ENCODE results near the gene AFF3. TPM values are rescaled to one million over a fixed set of nuclear protein-coding genes. Genes with fewer than 3 reads are reported as not detected.

AFF3 gene
- total and polyA plus RNA-seq, 4 donors: 0.48 to 5.3 (median 2.3) TPM

GRCh38 chr2:99989905-99990304 is 152.5 kb downstream of the AFF3 start:
- Histone ChIP-seq H3K27me3 (ENCODE audit: control insufficient read depth in 4 of 4, insufficient read depth in 4 of 4, low read length in 3 of 4) (no peaks in the 10 kb centered on the region), H3K4me1 (ENCODE audit: control insufficient read depth in 4 of 4, insufficient read depth in 4 of 4, low read length in 3 of 4) (no peaks in the 10 kb centered on the region), H3K9ac (ENCODE audit: low read depth in 1 of 2, low read length in 2 of 2) (no peak overlapping the region), H3K27ac (ENCODE audit: low read depth in 1 of 2, low read length in 2 of 2) (no peak overlapping the region), H3K4me3 (ENCODE audit: low read depth in 1 of 3, low read length in 3 of 3) (no peak overlapping the region), H3K36me3 (ENCODE audit: control insufficient read depth in 4 of 4, insufficient read depth in 3 of 4, low read depth in 1 of 4, low read length in 3 of 4) (no peaks in the 10 kb centered on the region), H3K9me3 (ENCODE audit: control insufficient read depth in 4 of 4, low read length in 3 of 4) (no peaks in the 10 kb centered on the region)
- WGBS: 90% methylated on average over 3 of the region's 3 CpGs
- TF ChIP-seq HNF4G (IDR thresholded peaks at IDR 0.05) (no peak), EGR1 (IDR thresholded peaks at IDR 0.05; ENCODE audit: low read depth in 2 of 2) (no peak), ATF3 (IDR thresholded peaks at IDR 0.05) (no peak), YY1 (IDR thresholded peaks at IDR 0.05) (no peak), FOXA1 (IDR thresholded peaks at IDR 0.05) (no peak), MAX (IDR thresholded peaks at IDR 0.05) (no peak)
- no peak for DNase-seq (ENCODE audit: low spot score)

- no peaks in the 10 kb centered on the region for H3K27me3 ChIP-seq (ENCODE audit: control insufficient read depth in 4 of 4, insufficient read depth in 4 of 4, low read length in 3 of 4)
- WGBS: 87% methylated on average over 3 of the region's 3 CpGs
- no peak for DNase-seq (ENCODE audit: low spot score)
- H3K9me3 ChIP-seq (ENCODE audit: control insufficient read depth in 4 of 4, low read length in 3 of 4): no peaks in the 10 kb centered on the region
- H3K9ac ChIP-seq (ENCODE audit: low read depth in 1 of 2, low read length in 2 of 2): no peak overlapping the region
- H3K36me3 ChIP-seq (ENCODE audit: control insufficient read depth in 4 of 4, insufficient read depth in 3 of 4, low read depth in 1 of 4, low read length in 3 of 4): no peaks in the 10 kb centered on the region
- H3K27ac ChIP-seq (ENCODE audit: low read depth in 1 of 2, low read length in 2 of 2): no peak overlapping the region
- H3K4me3 ChIP-seq (ENCODE audit: low read depth in 1 of 3, low read length in 3 of 3): no peak overlapping the region
- no peak for TF ChIP-seq HNF4A (conservative IDR thresholded peaks at IDR 0.05)
- TF ChIP-seq SP1 (IDR thresholded peaks at IDR 0.05): no peak
- no peak for TF ChIP-seq JUND (IDR thresholded peaks at IDR 0.05)
- TF ChIP-seq NR2F2 (IDR thresholded peaks at IDR 0.05): no peak
- no peaks in the 10 kb centered on the region for H3K4me1 ChIP-seq (ENCODE audit: control insufficient read depth in 4 of 4, insufficient read depth in 4 of 4, low read length in 3 of 4)
These were observed 153.8 kb downstream of the AFF3 start for GRCh38 chr2:99988599-99988998.

- Histone ChIP-seq H3K36me3 (ENCODE audit: control insufficient read depth in 4 of 4, insufficient read depth in 3 of 4, low read depth in 1 of 4, low read length in 3 of 4) (no peaks in the 10 kb centered on the region), H3K27me3 (ENCODE audit: control insufficient read depth in 4 of 4, insufficient read depth in 4 of 4, low read length in 3 of 4) (no peaks in the 10 kb centered on the region), H3K9ac (ENCODE audit: low read depth in 1 of 2, low read length in 2 of 2) (no peak overlapping the region), H3K4me3 (ENCODE audit: low read depth in 1 of 3, low read length in 3 of 3) (no peak overlapping the region), H3K27ac (ENCODE audit: low read depth in 1 of 2, low read length in 2 of 2) (no peak overlapping the region), H3K4me1 (ENCODE audit: control insufficient read depth in 4 of 4, insufficient read depth in 4 of 4, low read length in 3 of 4) (no peaks in the 10 kb centered on the region), H3K9me3 (ENCODE audit: control insufficient read depth in 4 of 4, low read length in 3 of 4) (no peaks in the 10 kb centered on the region)
- TF ChIP-seq GABPA (IDR thresholded peaks at IDR 0.05 in 1 of 2, conservative IDR thresholded peaks at IDR 0.05 in 1 of 2) (no peak), EGR1 (IDR thresholded peaks at IDR 0.05; ENCODE audit: low read depth in 2 of 2) (no peak), RAD21 (IDR thresholded peaks at IDR 0.05) (no peak), CTCF (IDR thresholded peaks at IDR 0.05; ENCODE audit: low read depth, low read length, missing input control) (no peak), HNF4G (IDR thresholded peaks at IDR 0.05) (no peak), FOXA1 (IDR thresholded peaks at IDR 0.05) (no peak), REST (IDR thresholded peaks at IDR 0.05) (no peak), RXRA (IDR thresholded peaks at IDR 0.05) (no peak), ZBTB33 (IDR thresholded peaks at IDR 0.05) (no peak), FOXA2 (IDR thresholded peaks at IDR 0.05) (no peak), SP1 (IDR thresholded peaks at IDR 0.05) (no peak), TAF1 (conservative IDR thresholded peaks at IDR 0.05) (no peak), YY1 (IDR thresholded peaks at IDR 0.05) (no peak), HNF4A (conservative IDR thresholded peaks at IDR 0.05) (no peak), ATF3 (IDR thresholded peaks at IDR 0.05) (no peak), NR2F2 (IDR thresholded peaks at IDR 0.05) (no peak), JUND (IDR thresholded peaks at IDR 0.05) (no peak), MAX (IDR thresholded peaks at IDR 0.05) (no peak)
- WGBS: 97% methylated on average over 4 of the region's 4 CpGs
- DNase-seq (ENCODE audit: low spot score): no peak
These were observed 155.2 kb downstream of the AFF3 start for GRCh38 chr2:99987160-99987559.

Measured in liver (tissue), 9 donors.